ENCODE data around the gene UTP18.

GRCh38 chr17:51344532-51344931, 84.2 kb downstream of the UTP18 start:
- TF ChIP-seq CTCF (conservative IDR thresholded peaks at IDR 0.05; ENCODE audit: low read depth, low read length) (no peak), EZH2 (IDR thresholded peaks at IDR 0.05; ENCODE audit: borderline replicate concordance, low read depth, low read length, poor library complexity, severe bottlenecking) (no peak)

Measured in A673 (cell line).